ENCODE data around the gene RNASE8.
"Not testable (repeated sequence)": the region's sequence is repeated elsewhere in the genome, so short reads cannot be mapped to it uniquely, and the experiment has no call there.

RNASE8 gene, protein sequence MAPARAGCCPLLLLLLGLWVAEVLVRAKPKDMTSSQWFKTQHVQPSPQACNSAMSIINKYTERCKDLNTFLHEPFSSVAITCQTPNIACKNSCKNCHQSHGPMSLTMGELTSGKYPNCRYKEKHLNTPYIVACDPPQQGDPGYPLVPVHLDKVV

DNA sequence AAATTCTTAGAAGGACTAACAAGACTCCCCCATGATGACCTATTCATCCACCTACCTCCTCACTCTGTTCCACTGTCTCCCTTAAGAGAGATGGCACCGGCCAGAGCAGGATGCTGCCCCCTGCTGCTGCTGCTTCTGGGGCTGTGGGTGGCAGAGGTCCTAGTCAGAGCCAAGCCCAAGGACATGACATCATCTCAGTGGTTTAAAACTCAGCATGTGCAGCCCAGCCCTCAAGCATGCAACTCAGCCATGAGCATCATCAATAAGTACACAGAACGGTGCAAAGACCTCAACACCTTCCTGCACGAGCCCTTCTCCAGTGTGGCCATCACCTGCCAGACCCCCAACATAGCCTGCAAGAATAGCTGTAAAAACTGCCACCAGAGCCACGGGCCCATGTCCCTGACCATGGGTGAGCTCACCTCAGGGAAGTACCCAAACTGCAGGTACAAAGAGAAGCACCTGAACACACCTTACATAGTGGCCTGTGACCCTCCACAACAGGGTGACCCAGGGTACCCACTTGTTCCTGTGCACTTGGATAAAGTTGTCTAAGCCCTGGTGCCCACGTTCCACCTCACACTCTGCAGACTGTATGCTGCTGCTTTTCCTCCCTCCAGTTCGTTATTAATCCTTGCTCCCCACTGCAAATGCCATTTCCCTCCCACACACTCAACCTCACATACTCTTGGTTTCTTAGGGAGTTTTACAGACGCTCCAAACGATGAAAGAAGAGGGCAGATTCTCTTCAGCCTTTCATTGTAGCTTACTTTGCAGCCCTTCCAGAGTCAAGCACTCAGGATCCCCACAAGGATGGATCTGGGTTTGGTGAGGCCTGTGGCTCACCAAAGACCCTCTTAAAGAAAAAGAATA is at the start of gene RNASE8:
RNASE8 (plus strand) TSS at position 20 of the 873 bp plus-strand sequence; CDS start at position 91, 71 bp downstream.
- ChIA-PET CTCF (interaction anchor here (0.9 to 1.9 kb wide), 3 partner anchors 14 to 52 kb away, joined by 3 to 5 read pairs (median 3); no protein-coding TSS in a partner anchor), POLR2A (interaction anchor here (0.9 kb wide), 1 partner anchor 10 kb away, joined by 3 read pairs; no protein-coding TSS in a partner anchor)
- TF ChIP-seq FOXK2 (IDR thresholded peaks at IDR 0.05), result no peak
- TF ChIP-seq HDGF (IDR thresholded peaks at IDR 0.05; ENCODE audit: borderline replicate concordance), result no peak
- no peak for TF ChIP-seq CTBP1 (IDR thresholded peaks at IDR 0.05; ENCODE audit: borderline replicate concordance)
- TF ChIP-seq ARNT (IDR thresholded peaks at IDR 0.05), result no peak
- no peak for TF ChIP-seq TARDBP (IDR thresholded peaks at IDR 0.05)
- TF ChIP-seq SUZ12 (IDR thresholded peaks at IDR 0.05), result no peak
- TF ChIP-seq NFRKB (IDR thresholded peaks at IDR 0.05), result no peak
- TF ChIP-seq, protein P1, sequence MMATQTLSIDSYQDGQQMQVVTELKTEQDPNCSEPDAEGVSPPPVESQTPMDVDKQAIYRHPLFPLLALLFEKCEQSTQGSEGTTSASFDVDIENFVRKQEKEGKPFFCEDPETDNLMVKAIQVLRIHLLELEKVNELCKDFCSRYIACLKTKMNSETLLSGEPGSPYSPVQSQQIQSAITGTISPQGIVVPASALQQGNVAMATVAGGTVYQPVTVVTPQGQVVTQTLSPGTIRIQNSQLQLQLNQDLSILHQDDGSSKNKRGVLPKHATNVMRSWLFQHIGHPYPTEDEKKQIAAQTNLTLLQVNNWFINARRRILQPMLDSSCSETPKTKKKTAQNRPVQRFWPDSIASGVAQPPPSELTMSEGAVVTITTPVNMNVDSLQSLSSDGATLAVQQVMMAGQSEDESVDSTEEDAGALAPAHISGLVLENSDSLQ (IDR thresholded peaks at IDR 0.05), result no peak
- no peak for TF ChIP-seq FOXA1 (IDR thresholded peaks at IDR 0.05)
- TF ChIP-seq LEF1 (IDR thresholded peaks at IDR 0.05; ENCODE audit: borderline replicate concordance), result no peak
- no peak for DNase-seq (ENCODE audit: extremely low spot score)

DNA sequence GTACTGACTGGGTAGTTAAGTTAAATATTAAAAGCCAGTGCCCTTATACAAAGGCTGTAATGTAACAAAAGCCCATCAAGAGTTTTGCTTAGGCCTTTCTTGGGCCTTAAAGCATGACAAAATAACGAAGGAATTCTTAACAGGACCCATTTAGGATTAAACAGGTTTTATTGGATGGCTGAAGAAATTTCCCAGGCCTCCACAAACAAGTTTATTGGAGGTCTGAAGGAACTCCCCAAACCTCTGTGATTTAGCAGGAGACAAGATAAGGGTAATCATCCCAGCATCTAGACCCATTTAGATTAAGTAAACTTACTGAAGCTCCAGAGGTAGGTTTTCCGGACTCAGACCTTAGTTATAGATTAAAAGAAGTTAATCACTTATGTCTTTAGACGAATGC is 47.9 kb upstream of the RNASE8 start:
- CTCF ChIA-PET, result interaction anchor here (1.6 kb wide), 1 partner anchor 30 kb away, joined by 4 read pairs; no protein-coding TSS in a partner anchor
- POLR2A ChIA-PET; DNase-seq (ENCODE audit: extremely low spot score): not testable (repeated sequence)

DNA sequence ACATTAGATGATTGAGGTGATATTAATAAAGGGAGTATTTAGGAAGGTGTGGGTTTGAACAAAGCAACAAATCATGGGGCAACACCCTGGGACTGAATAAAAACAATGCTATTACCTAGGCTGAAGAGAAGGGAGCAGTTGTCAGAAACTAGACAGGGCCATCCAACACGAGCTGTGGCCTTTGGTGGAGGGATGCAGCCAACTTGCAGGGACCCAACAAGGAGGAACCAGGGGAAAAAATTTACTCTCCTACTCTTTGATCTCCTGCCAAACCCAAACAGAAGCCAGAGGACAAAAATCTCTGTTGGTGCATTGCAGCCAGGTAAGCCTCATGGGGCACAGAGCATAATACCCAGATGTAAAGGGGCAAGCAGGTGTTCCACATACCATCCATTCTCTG is 46.5 kb upstream of the RNASE8 start:
- ChIA-PET CTCF (interaction anchor here (0.8 to 2.1 kb wide), 5 partner anchors 12 to 95 kb away, joined by 3 to 12 read pairs (median 3); partner anchors contain the start of gene SLC39A2), POLR2A (interaction anchor here (1.3 kb wide), 1 partner anchor 40 kb away, joined by 4 read pairs; no protein-coding TSS in a partner anchor)
- no peak for DNase-seq (ENCODE audit: extremely low spot score)
- no peak for TF ChIP-seq FOXM1 (IDR thresholded peaks at IDR 0.05; ENCODE audit: borderline replicate concordance)
- no peak for TF ChIP-seq NFRKB (IDR thresholded peaks at IDR 0.05)
- TF ChIP-seq CTBP1 (IDR thresholded peaks at IDR 0.05; ENCODE audit: borderline replicate concordance), result no peak
- TF ChIP-seq L3MBTL2 (conservative IDR thresholded peaks at IDR 0.05), result no peak
- no peak for TF ChIP-seq SUZ12 (IDR thresholded peaks at IDR 0.05)
- TF ChIP-seq HDGF (IDR thresholded peaks at IDR 0.05; ENCODE audit: borderline replicate concordance), result no peak
- TF ChIP-seq LEF1 (IDR thresholded peaks at IDR 0.05; ENCODE audit: borderline replicate concordance), result no peak
- TF ChIP-seq, protein P1 (IDR thresholded peaks at IDR 0.05), result no peak
- TF ChIP-seq SP1 (IDR thresholded peaks at IDR 0.05), result no peak
- TF ChIP-seq ARNT (IDR thresholded peaks at IDR 0.05), result no peak

DNA sequence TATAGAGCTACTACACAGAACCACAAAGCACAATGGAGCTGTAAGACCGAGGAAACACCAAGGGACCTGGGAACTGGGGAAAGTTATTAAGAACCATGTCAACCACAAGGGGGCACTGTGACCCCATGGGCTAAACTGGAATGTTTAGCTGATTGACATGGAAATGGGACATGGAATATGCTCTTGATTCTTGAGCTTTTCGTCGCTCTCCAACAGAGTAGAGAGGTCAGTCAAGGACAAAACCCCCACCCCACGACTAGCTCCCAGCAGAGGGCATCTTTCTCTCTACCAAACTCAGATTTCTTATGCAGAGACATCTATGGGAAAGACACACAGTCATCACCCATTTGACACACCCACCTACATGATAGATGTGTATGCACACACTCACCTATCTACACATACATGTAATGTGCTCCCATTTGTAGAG is 42.8 kb upstream of the RNASE8 start:
- ChIA-PET POLR2A (interaction anchor here (0.9 to 2.1 kb wide), 12 partner anchors 9 to 90 kb away, joined by 3 to 18 read pairs (median 6); partner anchors contain the start of genes ARHGEF40, NDRG2 and RNASE7), CTCF (interaction anchor here (0.6 to 4.7 kb wide), 28 partner anchors 9 to 362 kb away, joined by 3 to 98 read pairs (median 12); partner anchors contain the start of genes NDRG2, RNASE13 and SLC39A2)
- no peak for TF ChIP-seq FOXM1 (IDR thresholded peaks at IDR 0.05; ENCODE audit: borderline replicate concordance)
- TF ChIP-seq, protein P1 (IDR thresholded peaks at IDR 0.05), result peak; percentile 96
- peak; percentile 79 for DNase-seq (ENCODE audit: extremely low spot score)

DNA sequence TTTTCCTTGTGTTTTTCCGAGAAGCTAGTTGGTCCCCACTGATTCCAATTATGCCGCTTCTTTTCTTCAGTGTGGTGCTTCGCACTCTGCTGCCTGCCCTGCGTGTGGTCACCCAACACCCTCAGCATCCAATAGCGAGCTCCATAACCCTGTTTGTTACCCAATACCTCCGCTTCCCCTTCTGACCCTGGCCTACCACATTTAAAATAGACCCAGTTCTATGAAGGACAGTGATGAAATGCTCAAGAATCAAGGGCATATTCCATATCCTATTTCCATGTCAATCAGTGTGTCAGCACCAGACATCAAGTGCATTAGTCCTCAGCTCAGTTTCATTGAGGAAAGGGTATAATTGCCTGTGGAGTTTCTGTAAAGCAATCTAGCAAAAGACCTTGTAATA is 42.3 kb upstream of the RNASE8 start:
- DNase-seq (ENCODE audit: extremely low spot score), result no peak
- TF ChIP-seq NFRKB (IDR thresholded peaks at IDR 0.05), result no peak
- no peak for TF ChIP-seq HDGF (IDR thresholded peaks at IDR 0.05; ENCODE audit: borderline replicate concordance)
- no peak for TF ChIP-seq FOXK2 (IDR thresholded peaks at IDR 0.05)
- TF ChIP-seq ZNF384 (IDR thresholded peaks at IDR 0.05), result no peak
- ChIA-PET POLR2A (interaction anchor here (1.1 to 2.1 kb wide), 9 partner anchors 9 to 89 kb away, joined by 4 to 18 read pairs (median 7); partner anchors contain the start of genes ARHGEF40 and NDRG2), CTCF (interaction anchor here (0.6 to 4.7 kb wide), 26 partner anchors 8 to 250 kb away, joined by 3 to 98 read pairs (median 13); partner anchors contain the start of genes NDRG2, RNASE13 and SLC39A2)

DNA sequence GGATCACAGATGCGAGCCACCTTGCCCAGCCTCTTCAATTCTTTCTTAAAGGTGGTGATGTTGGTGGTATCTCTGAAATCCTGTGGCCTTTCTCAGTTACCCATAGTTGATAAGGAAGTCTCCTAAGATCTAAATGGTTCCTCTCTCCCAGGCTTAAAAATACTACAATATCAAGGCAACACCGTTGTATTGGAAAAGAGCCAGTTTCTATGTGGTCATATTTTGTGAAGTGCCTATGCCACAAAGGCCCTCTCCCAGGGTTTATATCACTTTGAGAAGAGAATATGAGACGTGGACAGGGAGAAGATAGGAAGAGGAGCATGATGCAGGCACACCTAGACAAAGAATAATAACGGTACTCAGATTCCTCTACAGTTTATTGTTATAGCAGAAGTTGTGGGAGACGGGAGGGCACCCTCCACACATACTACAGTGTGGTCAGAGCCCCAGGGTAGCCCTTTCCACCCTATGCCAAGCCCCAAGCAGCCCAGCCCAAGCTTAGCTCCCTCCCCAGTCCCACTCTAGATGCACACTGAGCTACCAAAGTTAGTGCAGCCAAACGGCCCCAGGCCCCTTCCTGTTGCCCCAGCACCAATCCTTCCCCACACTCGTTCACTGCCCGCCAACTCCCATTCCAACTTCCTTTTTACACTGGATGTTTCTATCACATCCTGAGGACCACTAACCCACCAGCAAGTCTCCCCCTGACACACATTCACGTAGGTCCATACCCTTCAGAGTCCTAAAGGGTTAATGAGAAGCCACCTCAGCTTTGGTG is 41.0 kb upstream of the RNASE8 start:
- POLR2A ChIA-PET, result interaction anchor here (1.1 to 2.1 kb wide), 3 partner anchors 30 to 76 kb away, joined by 3 to 7 read pairs (median 3); no protein-coding TSS in a partner anchor
- no peak for DNase-seq (ENCODE audit: extremely low spot score)
- CTCF ChIA-PET, result interaction anchor here (0.6 to 4.7 kb wide), 7 partner anchors 18 to 88 kb away, joined by 3 to 98 read pairs (median 19); partner anchors contain the start of gene SLC39A2
- TF ChIP-seq SP1 (IDR thresholded peaks at IDR 0.05) (no peak), TARDBP (IDR thresholded peaks at IDR 0.05) (no peak), ELF4 (IDR thresholded peaks at IDR 0.05) (no peak), ARNT (IDR thresholded peaks at IDR 0.05) (no peak), LEF1 (IDR thresholded peaks at IDR 0.05; ENCODE audit: borderline replicate concordance) (no peak), HDGF (IDR thresholded peaks at IDR 0.05; ENCODE audit: borderline replicate concordance) (no peak), NFRKB (IDR thresholded peaks at IDR 0.05) (no peak), CTBP1 (IDR thresholded peaks at IDR 0.05; ENCODE audit: borderline replicate concordance) (no peak)
